T-helper 1 cell treated with Interleukin-12 subunit alpha and Interleukin-12 subunit beta and Interleukin-4 antibody, amounts not matched to agents 30 μg/mL and 1 μg/mL, for 36 hours (primary cell): ENCODE data around the gene LUZP1.

Experiments used
- H3K27ac Mint-ChIP-seq: one replicate; pipeline ENCODE4 v1.8.0; 2021; ENCODE audit warnings: mild to moderate bottlenecking, mixed read lengths
- H3K27me3 Mint-ChIP-seq: one replicate; pipeline ENCODE4 v1.8.0; 2021; ENCODE audit warnings: low read depth, mixed read lengths
- H3K36me3 Mint-ChIP-seq: one replicate; pipeline ENCODE4 v1.8.0; 2021; ENCODE audit warnings: low read depth, mixed read lengths
- H3K4me1 Mint-ChIP-seq: one replicate; pipeline ENCODE4 v1.8.0; 2021; ENCODE audit warnings: low read depth, mixed read lengths
- H3K4me3 Mint-ChIP-seq: one replicate; pipeline ENCODE4 v1.8.0; 2021; ENCODE audit warnings: mild to moderate bottlenecking, moderate library complexity, mixed read lengths
- H3K9me3 Mint-ChIP-seq: one replicate; pipeline ENCODE4 v1.8.0; 2021; ENCODE audit warnings: mixed read lengths

LUZP1 gene

GRCh38 chr1:23037081-23037740, 131.4 kb downstream of the LUZP1 start:
- peaks cover 19% of the 10 kb centered on the region for H3K4me1 Mint-ChIP-seq
- no peaks in the 10 kb centered on the region for H3K9me3 Mint-ChIP-seq
- H3K36me3 Mint-ChIP-seq = peaks cover 6% of the 10 kb centered on the region
- H3K27me3 Mint-ChIP-seq = no peaks in the 10 kb centered on the region
- no peak overlapping the region for H3K4me3 Mint-ChIP-seq
- H3K27ac Mint-ChIP-seq = no peak overlapping the region

DNA sequence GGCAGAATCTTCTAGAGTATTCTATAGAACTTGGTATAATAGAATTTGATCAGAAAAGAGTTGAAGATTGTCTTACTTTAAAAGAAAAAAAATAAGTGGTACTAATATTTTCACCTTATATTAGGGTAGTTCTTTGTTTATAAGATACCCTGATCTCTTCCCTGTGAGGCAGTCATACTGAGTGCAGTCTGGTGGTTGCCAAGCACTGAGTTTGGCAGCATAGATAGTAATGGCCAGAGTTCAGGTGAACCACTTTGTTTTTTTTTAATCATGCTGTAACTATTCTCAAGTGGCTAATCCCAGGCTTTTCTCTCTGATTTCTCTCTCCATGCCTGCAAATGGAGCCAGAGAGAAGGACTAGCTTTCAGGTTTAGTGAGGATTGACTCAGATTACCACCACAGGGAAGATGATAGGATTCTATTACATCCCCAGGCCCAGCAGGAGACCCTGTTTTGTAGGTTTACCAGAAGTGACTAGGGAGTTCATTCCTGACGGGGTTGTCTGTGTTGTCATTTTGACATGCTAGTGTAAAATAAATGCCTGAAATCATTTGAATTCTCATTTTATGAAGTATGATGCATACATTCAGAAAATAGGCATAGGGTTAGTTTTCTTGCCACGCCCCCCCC, 132.7 kb downstream of the LUZP1 start:
- Mint-ChIP-seq H3K4me1 (peaks cover 22% of the 10 kb centered on the region), H3K4me3 (no peak overlapping the region), H3K27me3 (no peaks in the 10 kb centered on the region), H3K27ac (no peak overlapping the region), H3K36me3 (peaks cover 9% of the 10 kb centered on the region), H3K9me3 (no peaks in the 10 kb centered on the region)
